Neural progenitor cell (in vitro differentiated cells): Measurements from ENCODE around the gene PTTG2. TPM values are rescaled to one million over a fixed set of nuclear protein-coding genes. Genes with fewer than 3 reads are reported as not detected.

ENCODE experiments used
- DNase-seq: peaks from one replicate; pipeline ENCODE4 v3.0.0-alpha.2; 2016; ENCODE audit warnings: low spot score
- H2AFZ ChIP-seq: fragments of 200-600 bp; sonication (generic); replicated peaks from 2 replicates; pipeline ENCODE4 v1.6.1; 2016; ENCODE audit warnings: antibody characterized with exemption
- H3F3A ChIP-seq: fragments of 200-600 bp; sonication (generic); 2 replicates; pipeline ENCODE4 v1.6.1; 2016; ENCODE audit warnings: antibody characterized with exemption, low read depth
- H3K27ac ChIP-seq: fragments of 200-600 bp; sonication (generic); 2 replicates; pipeline ENCODE4 v1.5.1; 2016; ENCODE audit warnings: mild to moderate bottlenecking
- H3K27me3 ChIP-seq: fragments of 200-600 bp; sonication (generic); 2 replicates; pipeline ENCODE4 v1.6.1; 2016; ENCODE audit warnings: mild to moderate bottlenecking, moderate library complexity
- H3K36me3 ChIP-seq: fragments of 200-600 bp; sonication (generic); 2 replicates; pipeline ENCODE4 v1.5.1; 2016
- H3K4me1 ChIP-seq: fragments of 200-600 bp; sonication (generic); 2 replicates; pipeline ENCODE4 v1.6.1; 2016; ENCODE audit warnings: mixed run types
- H3K4me2 ChIP-seq: fragments of 200-600 bp; sonication (generic); 2 replicates; pipeline ENCODE4 v1.6.1; 2016
- H3K4me3 ChIP-seq: fragments of 200-600 bp; sonication (generic); 2 replicates; pipeline ENCODE4 v1.5.1; 2016
- H3K79me2 ChIP-seq: fragments of 200-600 bp; sonication (generic); 2 replicates; pipeline ENCODE4 v1.6.1; 2016; ENCODE audit warnings: low read depth
- H3K9ac ChIP-seq: fragments of 200-600 bp; sonication (generic); 2 replicates; pipeline ENCODE4 v1.6.1; 2016
- H3K9me3 ChIP-seq: fragments of 200-600 bp; sonication (generic); 2 replicates; pipeline ENCODE4 v1.5.1; 2016; ENCODE audit warnings: low read depth
- H4K20me1 ChIP-seq: fragments of 200-600 bp; sonication (generic); 2 replicates; pipeline ENCODE4 v1.6.1; 2016; ENCODE audit warnings: low read depth
- H3K27ac Mint-ChIP-seq: 3 replicates; pipeline ENCODE4 v1.8.0; 2021; ENCODE audit warnings: mixed read lengths
- H3K27me3 Mint-ChIP-seq: 2 replicates; pipeline ENCODE4 v1.8.0; 2022; ENCODE audit warnings: low read depth, mild to moderate bottlenecking, inconsistent platforms, moderate library complexity, mixed read lengths; ENCODE audit not compliant: insufficient read depth
- H3K36me3 Mint-ChIP-seq: 3 replicates; pipeline ENCODE4 v1.8.0; 2021; ENCODE audit warnings: mixed read lengths
- H3K4me1 Mint-ChIP-seq: 3 replicates; pipeline ENCODE4 v1.8.0; 2021; ENCODE audit warnings: mixed read lengths
- H3K4me3 Mint-ChIP-seq: 3 replicates; pipeline ENCODE4 v1.8.0; 2021; ENCODE audit warnings: mild to moderate bottlenecking, moderate library complexity, mixed read lengths
- H3K9me3 Mint-ChIP-seq: 3 replicates; pipeline ENCODE4 v1.8.0; 2020; ENCODE audit warnings: mixed read lengths
- CTCF ChIP-seq: fragments of 200-600 bp; sonication (generic); IDR thresholded peaks from 2 replicates; pipeline ENCODE4 v1.5.1; 2017; ENCODE audit warnings: antibody characterized with exemption, mild to moderate bottlenecking
- EZH2 ChIP-seq: fragments of 200-600 bp; sonication (generic); IDR thresholded peaks from 2 replicates; pipeline ENCODE4 v1.6.1; 2017; ENCODE audit warnings: antibody characterized with exemption, mild to moderate bottlenecking, moderate library complexity
- EZH2phosphoT487 ChIP-seq: fragments of 200-600 bp; sonication (generic); IDR thresholded peaks from 2 replicates; pipeline ENCODE4 v1.6.1; 2017; ENCODE audit warnings: antibody characterized with exemption
- total RNA-seq: library from RNA; depleted of rRNA; stranded (reverse); fragments of >200 nt; gene quantifications from 2 replicates; pipeline ENCODE4 v1.2.3, GENCODE V29; 2015; ENCODE audit warnings: low replicate concordance

PTTG2 gene
- total RNA-seq, 1 donor from 2014 or later: not detected

DNA sequence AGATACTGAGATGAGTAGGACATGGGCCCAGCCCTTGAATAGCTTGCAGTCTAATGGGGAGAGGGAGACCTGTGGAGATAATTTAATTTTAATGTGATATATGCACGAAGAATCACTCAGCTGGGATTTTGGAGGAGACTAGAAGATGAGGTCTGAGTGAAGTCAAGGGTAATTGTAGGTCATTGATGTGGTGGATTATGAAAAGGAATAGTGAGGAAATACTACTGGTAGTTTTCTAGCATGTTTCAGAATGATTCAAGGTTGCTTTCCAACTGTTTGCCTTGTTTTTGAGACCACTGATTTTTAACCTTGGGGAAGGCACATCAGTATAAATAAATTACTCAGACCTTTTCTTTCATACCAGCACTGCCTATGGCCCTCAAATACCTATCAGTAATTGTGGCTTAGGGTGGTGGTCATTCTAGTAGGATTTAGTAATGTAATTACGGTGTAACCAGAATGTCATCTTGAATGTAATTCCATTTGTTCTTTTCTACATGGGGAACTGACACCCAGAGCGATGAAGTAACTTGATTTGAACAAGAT is 25.6 kb downstream of the PTTG2 start:
- Histone ChIP-seq H3K9ac (no peak overlapping the region), H3K36me3 (no peaks in the 10 kb centered on the region), H3K4me1 (peaks cover 4% of the 10 kb centered on the region), H3K4me2 (no peak overlapping the region), H3K79me2 (peaks cover 88% of the 10 kb centered on the region), H4K20me1 (peaks cover 61% of the 10 kb centered on the region), H3K27me3 (no peaks in the 10 kb centered on the region), H3F3A (no peaks in the 10 kb centered on the region), H2AFZ (no peak overlapping the region), H3K9me3 (no peaks in the 10 kb centered on the region), H3K4me3 (no peak overlapping the region), H3K27ac (no peak overlapping the region)
- Mint-ChIP-seq H3K36me3 (no peaks in the 10 kb centered on the region), H3K4me3 (no peak overlapping the region), H3K4me1 (peaks cover 21% of the 10 kb centered on the region), H3K27ac (no peak overlapping the region), H3K9me3 (no peaks in the 10 kb centered on the region), H3K27me3 (peaks cover 2% of the 10 kb centered on the region)
- TF ChIP-seq CTCF: no peak
- TF ChIP-seq EZH2phosphoT487: no peak
- TF ChIP-seq EZH2: no peak
- no peak for DNase-seq

DNA sequence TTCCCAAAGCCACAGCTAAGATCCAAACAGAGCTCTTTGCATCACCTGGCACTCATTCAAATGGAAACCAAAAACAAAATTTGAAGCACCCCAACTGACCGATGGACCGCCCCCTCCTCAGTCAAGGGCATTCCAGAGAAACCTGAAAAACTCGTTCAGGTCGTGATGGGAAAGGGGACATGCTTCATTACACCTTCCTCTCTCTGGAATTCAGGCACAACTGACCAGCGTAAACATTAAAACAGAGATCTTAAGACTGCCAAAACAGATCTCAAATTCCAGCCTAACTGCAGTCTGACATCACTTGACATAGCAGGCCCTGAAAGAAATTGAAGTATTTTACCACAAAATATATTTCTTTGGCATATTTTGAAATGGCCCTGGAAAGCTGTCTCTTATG is 28.5 kb downstream of the PTTG2 start:
- no peaks in the 10 kb centered on the region for H3K36me3 ChIP-seq
- no peak for TF ChIP-seq EZH2phosphoT487
- no peak for TF ChIP-seq CTCF
- no peak for TF ChIP-seq EZH2
- no peaks in the 10 kb centered on the region for H3K9me3 ChIP-seq
- no peaks in the 10 kb centered on the region for H3K9me3 Mint-ChIP-seq
- no peak for DNase-seq
- H2AFZ ChIP-seq: no peak overlapping the region
- H3K27ac ChIP-seq: no peak overlapping the region
- peaks cover 2% of the 10 kb centered on the region for H3K27me3 Mint-ChIP-seq
- H3K27ac Mint-ChIP-seq: no peak overlapping the region
- H3F3A ChIP-seq: peaks cover under 1% of the 10 kb centered on the region
- H3K36me3 Mint-ChIP-seq: no peaks in the 10 kb centered on the region
- no peak overlapping the region for H3K4me3 Mint-ChIP-seq
- peaks cover 10% of the 10 kb centered on the region for H3K4me1 Mint-ChIP-seq
- peaks cover 10% of the 10 kb centered on the region for H3K4me1 ChIP-seq
- no peaks in the 10 kb centered on the region for H3K27me3 ChIP-seq
- no peak overlapping the region for H3K4me3 ChIP-seq
- H3K4me2 ChIP-seq: no peak overlapping the region
- H3K79me2 ChIP-seq: peaks cover 71% of the 10 kb centered on the region
- no peak overlapping the region for H3K9ac ChIP-seq
- peaks cover 58% of the 10 kb centered on the region for H4K20me1 ChIP-seq

GRCh38 chr4:37989398-37990260 is 29.4 kb downstream of the PTTG2 start:
- Mint-ChIP-seq H3K27ac (no peak overlapping the region), H3K4me3 (no peak overlapping the region), H3K27me3 (peaks cover 2% of the 10 kb centered on the region), H3K4me1 (peaks cover 19% of the 10 kb centered on the region), H3K36me3 (no peaks in the 10 kb centered on the region), H3K9me3 (no peaks in the 10 kb centered on the region)
- Histone ChIP-seq H3K4me3 (no peak overlapping the region), H3K36me3 (no peaks in the 10 kb centered on the region), H3K9ac (no peak overlapping the region), H3K27me3 (no peaks in the 10 kb centered on the region), H3K9me3 (no peaks in the 10 kb centered on the region), H3K4me1 (peaks cover 20% of the 10 kb centered on the region), H4K20me1 (peaks cover 67% of the 10 kb centered on the region), H3F3A (peaks cover 10% of the 10 kb centered on the region), H3K4me2 (no peak overlapping the region), H3K27ac (no peak overlapping the region), H3K79me2 (peaks cover 65% of the 10 kb centered on the region), H2AFZ (no peak overlapping the region)
- TF ChIP-seq CTCF: no peak
- TF ChIP-seq EZH2: no peak
- no peak for TF ChIP-seq EZH2phosphoT487
- no peak for DNase-seq
